SIG-M5 treated with dmso at 0.1 percent for 504 hours (cell line): Measurements from ENCODE around the gene HBE1.

Experiments
- DNase-seq: peaks from one replicate; lab custom pipeline; 2025; ENCODE audit not compliant: unreplicated experiment; lab: John Stamatoyannopoulos, UW

HBE1 gene

GRCh38 chr11:5235364-5236095, 34.2 kb downstream of the HBE1 start:
- DNase-seq: no peak

DNA sequence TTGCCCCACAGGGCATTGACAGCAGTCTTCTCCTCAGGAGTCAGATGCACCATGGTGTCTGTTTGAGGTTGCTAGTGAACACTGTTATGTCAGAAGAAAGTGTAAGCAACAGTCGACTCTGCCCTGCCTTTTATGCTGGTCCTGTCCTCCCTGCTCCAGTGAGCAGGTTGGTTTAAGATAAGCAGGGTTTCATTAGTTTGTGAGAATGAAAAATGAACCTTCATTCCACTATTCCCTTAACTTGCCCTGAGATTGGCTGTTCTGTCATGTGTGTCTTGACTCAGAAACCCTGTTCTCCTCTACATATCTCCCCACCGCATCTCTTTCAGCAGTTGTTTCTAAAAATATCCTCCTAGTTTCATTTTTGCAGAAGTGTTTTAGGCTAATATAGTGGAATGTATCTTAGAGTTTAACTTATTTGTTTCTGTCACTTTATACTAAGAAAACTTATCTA, 35.3 kb downstream of the HBE1 start, which contains the start of gene HBD:
Gene HBD, minus strand, starts transcription at position 103 of the 454 bp plus-strand sequence. Its CDS starts 50 bp downstream, at position 53.
- DNase-seq: no peak

GRCh38 chr11:5233307-5233706, 36.4 kb downstream of the HBE1 start:
- DNase-seq: no peak

DNA sequence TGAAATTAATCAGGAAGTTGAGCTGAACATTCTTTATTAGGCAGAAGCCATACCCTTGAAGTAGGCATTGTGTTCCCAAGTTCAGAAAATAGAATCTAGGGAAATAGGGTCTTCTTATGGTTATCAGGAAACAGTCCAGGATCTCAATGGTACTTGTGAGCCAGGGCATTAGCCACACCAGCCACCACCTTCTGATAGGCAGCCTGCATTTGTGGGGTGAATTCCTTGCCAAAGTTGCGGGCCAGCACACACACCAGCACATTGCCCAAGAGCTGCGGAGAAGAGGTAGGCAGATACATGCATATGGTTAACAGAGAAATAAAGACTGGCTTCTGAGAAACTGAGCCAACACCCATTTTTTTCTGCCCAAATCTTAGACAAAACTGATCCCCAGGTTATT, 36.9 kb downstream of the HBE1 start:
- DNase-seq: no peak

GRCh38 chr11:5232176-5232575, 37.6 kb downstream of the HBE1 start:
- no peak for DNase-seq

DNA sequence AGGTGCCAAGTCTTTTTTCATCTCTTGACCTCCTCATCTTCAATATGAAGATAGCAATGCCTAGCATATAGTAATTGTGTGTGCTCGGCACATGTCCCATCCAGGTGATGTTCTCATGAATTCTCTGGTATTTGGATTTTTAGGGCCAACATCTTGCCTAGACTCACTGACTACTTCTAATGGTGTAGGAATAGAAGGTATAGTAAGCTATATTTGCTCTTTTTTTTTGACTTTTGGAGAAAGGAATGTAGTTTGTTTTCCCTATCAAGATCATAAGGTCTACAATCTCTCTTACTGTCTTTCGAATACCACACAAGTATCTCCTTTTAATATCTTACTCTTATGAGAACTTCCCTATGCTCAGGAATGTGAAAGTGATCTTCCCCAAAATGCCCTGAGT, 38.6 kb downstream of the HBE1 start:
- DNase-seq: no peak

DNA sequence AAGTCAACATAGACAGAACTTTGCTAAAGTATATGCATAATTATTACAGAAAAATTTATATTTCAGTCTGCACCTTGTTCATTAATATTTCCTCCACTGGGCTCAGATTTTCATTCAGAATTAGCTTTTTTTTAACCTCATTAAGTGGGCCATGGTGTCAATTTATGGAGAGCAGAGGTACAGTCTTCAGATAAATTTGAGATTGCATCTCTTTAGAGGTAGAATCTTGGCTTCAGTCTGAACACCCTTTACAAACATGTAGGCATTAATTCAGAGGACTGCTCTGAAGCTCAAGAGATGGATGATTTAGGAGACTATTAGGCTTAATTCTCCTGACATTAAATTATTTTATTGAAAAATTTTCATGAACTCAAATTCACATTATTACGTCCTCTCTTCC, 39.5 kb downstream of the HBE1 start:
- DNase-seq: no peak

DNA sequence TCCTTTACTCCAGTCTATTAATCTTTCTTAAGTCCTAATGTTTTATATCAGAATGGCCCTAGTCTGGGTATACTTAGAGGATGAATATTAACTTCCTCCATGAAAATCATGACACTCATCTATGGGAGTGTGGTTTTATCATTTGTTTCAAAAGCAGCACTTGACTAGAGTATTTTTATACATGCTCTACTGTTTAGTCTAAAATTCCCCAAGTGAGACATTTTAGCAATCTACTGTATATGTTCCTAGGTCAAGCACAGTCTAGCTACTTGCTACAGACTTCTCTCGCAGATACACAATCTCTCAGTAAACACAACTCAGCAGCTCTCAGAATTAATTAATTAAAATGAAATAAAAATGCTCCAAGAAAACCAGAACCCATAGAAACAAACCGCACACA, 39.9 kb downstream of the HBE1 start:
- DNase-seq: no peak

GRCh38 chr11:5229356-5229755, 40.4 kb downstream of the HBE1 start:
- no peak for DNase-seq

DNA sequence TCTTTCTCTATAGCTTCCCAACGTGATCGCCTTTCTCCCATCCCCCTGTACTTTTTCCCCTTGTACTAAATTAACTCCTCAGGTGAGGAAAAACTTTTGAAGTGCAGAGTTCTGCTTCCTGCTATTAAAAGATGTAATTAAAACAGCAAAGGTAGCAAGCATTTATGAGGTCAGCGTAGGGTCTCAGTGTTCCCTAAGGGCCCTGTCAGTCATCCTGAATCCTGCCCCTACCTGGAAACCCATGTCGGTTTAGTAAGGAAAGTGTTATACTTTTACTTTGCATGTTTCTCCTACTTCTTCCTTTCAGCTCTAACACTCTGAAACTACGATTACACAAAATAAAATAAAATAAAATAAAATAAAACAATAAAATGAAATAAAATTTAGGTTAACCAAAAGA, 41.6 kb downstream of the HBE1 start:
- DNase-seq: no peak

GRCh38 chr11:5227681-5228080, 42.1 kb downstream of the HBE1 start:
- DNase-seq: no peak

GRCh38 chr11:5226732-5227310, 42.9 kb downstream of the HBE1 start, which contains the start of gene HBB:
Gene HBB (minus strand): TSS chr11:5227071. CDS start chr11:5227021, 50 bp downstream.
- DNase-seq: no peak

DNA sequence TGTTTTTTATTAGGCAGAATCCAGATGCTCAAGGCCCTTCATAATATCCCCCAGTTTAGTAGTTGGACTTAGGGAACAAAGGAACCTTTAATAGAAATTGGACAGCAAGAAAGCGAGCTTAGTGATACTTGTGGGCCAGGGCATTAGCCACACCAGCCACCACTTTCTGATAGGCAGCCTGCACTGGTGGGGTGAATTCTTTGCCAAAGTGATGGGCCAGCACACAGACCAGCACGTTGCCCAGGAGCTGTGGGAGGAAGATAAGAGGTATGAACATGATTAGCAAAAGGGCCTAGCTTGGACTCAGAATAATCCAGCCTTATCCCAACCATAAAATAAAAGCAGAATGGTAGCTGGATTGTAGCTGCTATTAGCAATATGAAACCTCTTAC, 44.3 kb downstream of the HBE1 start:
- no peak for DNase-seq

- no peak for DNase-seq
These were observed 44.9 kb downstream of the HBE1 start for GRCh38 chr11:5224538-5225479.

GRCh38 chr11:5223686-5224085, 46.1 kb downstream of the HBE1 start:
- DNase-seq: no peak

DNA sequence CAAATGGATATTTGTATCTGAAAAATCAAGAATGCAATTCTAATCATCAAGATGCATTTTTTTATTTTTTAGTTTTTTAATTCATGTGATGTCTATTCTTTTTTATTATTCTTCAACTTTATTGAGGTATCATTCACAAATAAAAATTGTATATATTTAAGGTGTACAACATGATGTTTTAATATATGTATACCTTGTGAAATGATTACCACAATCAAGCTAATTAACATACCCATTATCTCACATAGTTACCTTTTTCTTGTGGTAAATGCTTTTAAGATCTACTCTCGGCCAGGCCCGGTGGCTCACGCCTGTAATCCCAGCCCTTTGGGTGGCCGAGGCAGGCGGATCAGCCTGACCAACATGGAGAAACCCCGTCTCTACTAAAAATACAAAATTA, 46.6 kb downstream of the HBE1 start:
- no peak for DNase-seq
